K562 (cell line): Measurements from ENCODE around the gene TEX22. TPM values are rescaled to one million over a fixed set of nuclear protein-coding genes. Genes with fewer than 3 reads are reported as not detected.
A peak's percentile ranks its signal among the peaks of the same experiment; 100 is the strongest.

Experiments used
- BRF1 ChIP-seq: IDR thresholded peaks from 3 replicates; pipeline ENCODE4 v1.6.1; 2011; ENCODE audit warnings: borderline replicate concordance, mild to moderate bottlenecking; ENCODE audit not compliant: insufficient read length; ENCODE audit errors: extremely low read depth
- CHAMP1 ChIP-seq: fragments of 450-650 bp; IDR thresholded peaks from 2 replicates; pipeline ENCODE4 v1.6.1; 2016; ENCODE audit warnings: mild to moderate bottlenecking
- CTCF ChIP-seq, 3 experiments: IDR thresholded peaks in 2 of 3; conservative IDR thresholded peaks in 1 of 3; 2 replicates each; pipeline ENCODE4 v1.5.1; 2011 to 2012; ENCODE audit warnings: low read length in 3 of 3, mild to moderate bottlenecking in 3 of 3, control low read depth in 2 of 3, improper control_type of control experiment in 1 of 3, inconsistent platforms in 1 of 3, low read depth in 1 of 3, mixed read lengths in 1 of 3, moderate library complexity in 1 of 3; ENCODE audit not compliant: insufficient read depth in 2 of 3
- CUX1 ChIP-seq: fragments of 200-800 bp; sonication (Bioruptor generic); IDR thresholded peaks from 2 replicates; pipeline ENCODE4 v1.6.1; 2016; ENCODE audit warnings: missing genetic modification characterization, missing compliant biosample characterization
- IFI16 ChIP-seq: fragments of 250-450 bp; sonication (Bioruptor Pico); IDR thresholded peaks from 2 replicates; pipeline ENCODE4 v2.1.2; 2022; ENCODE audit warnings: mild to moderate bottlenecking, inconsistent platforms
- NFE2L1 ChIP-seq: fragments of 450-650 bp; IDR thresholded peaks from 2 replicates; pipeline ENCODE4 v1.6.1; 2016; ENCODE audit warnings: missing genetic modification characterization, low read depth, mild to moderate bottlenecking, missing compliant biosample characterization, moderate library complexity, borderline replicate concordance
- SP2 ChIP-seq: IDR thresholded peaks from 2 replicates; pipeline ENCODE4 v1.6.1; 2011; ENCODE audit warnings: mild to moderate bottlenecking, low read depth, low read length, moderate library complexity; ENCODE audit not compliant: poor library complexity, severe bottlenecking; ENCODE audit errors: extremely low read depth
- THRAP3 ChIP-seq: fragments of 450-650 bp; IDR thresholded peaks from 2 replicates; pipeline ENCODE4 v1.6.1; 2016; ENCODE audit warnings: mild to moderate bottlenecking, inconsistent platforms, borderline replicate concordance
- TSHZ1 ChIP-seq: fragments of 250-450 bp; sonication (Bioruptor Pico); IDR thresholded peaks from 2 replicates; pipeline ENCODE4 v1.4.0; 2020; ENCODE audit warnings: mild to moderate bottlenecking, moderate library complexity
- ZBTB5 ChIP-seq: fragments of 450-650 bp; IDR thresholded peaks from 2 replicates; pipeline ENCODE4 v1.6.1; 2017; ENCODE audit warnings: antibody characterized with exemption
- polyA plus RNA-seq, 8 experiments: library from polyadenylated mRNA; depleted of rRNA in 4 of 8; stranded (reverse) in 5 of 8; unstranded in 3 of 8; fragments of >200 nt; fragmentation: Nextera tagmentation in 2 of 8; fragmentation: Illumina TruSeq in 1 of 8; extraction: Ambion mirVana in 2 of 8; extraction: Trizol in 1 of 8; gene quantifications; 2 replicates each; pipeline versions ENCODE4 v1.2.1 to v1.2.3, GENCODE V29; 2011 to 2014; ENCODE audit warnings: inconsistent platforms in 1 of 8, missing spikeins in 1 of 8
- total RNA-seq, 7 experiments: library from RNA; depleted of rRNA in 6 of 7; stranded (reverse); fragments of >200 nt in 6 of 7; fragmentation: Illumina TruSeq in 2 of 7; extraction: Trizol in 2 of 7; gene quantifications; 2 replicates each; pipeline versions ENCODE4 v1.2.1 to v1.2.3, GENCODE V29; 2011 to 2021; ENCODE audit warnings: low replicate concordance in 1 of 7

TEX22 gene
- total and polyA plus RNA-seq, 9 of the 15 experiments (the other 6 are each of a cell fraction or from before 2014, with no cell fraction given): 0.04 to 1.7 (median 0.23) TPM; not detected in 2

- TF ChIP-seq CTCF (IDR thresholded peaks at IDR 0.05 in 2 of 3, conservative IDR thresholded peaks at IDR 0.05 in 1 of 3; ENCODE audit: insufficient read depth in 2 of 3, low read depth in 1 of 3, low read length in 3 of 3) (peak in 2 of 3 experiments; percentile 29 to 37; a peak in 3 of 6 replicates), TSHZ1 (CRISPR knock-in tag) (no peak), NFE2L1 (tag) (no peak), THRAP3 (no peak), ZBTB5 (no peak), SP2 (no peak), BRF1 (no peak), CHAMP1 (no peak), CUX1 (CRISPR knock-in tag) (no peak), IFI16 (CRISPR knock-in tag) (no peak)
These were observed at the start of gene TEX22 (continued) for GRCh38 chr14:105398044-105398725.
